ENCODE data around the gene ARMC9.

GRCh38 chr2:231394211-231395141, 196.0 kb downstream of the ARMC9 start:
- TF ChIP-seq TAF1 (IDR thresholded peaks at IDR 0.05; ENCODE audit: borderline replicate concordance, insufficient read depth, low read length), result no peak
- TF ChIP-seq POLR2AphosphoS5 (IDR thresholded peaks at IDR 0.05; ENCODE audit: low read depth, low read length), result no peak
- no peak for TF ChIP-seq SIN3A (IDR thresholded peaks at IDR 0.05; ENCODE audit: borderline replicate concordance, insufficient read depth, low read length)

Measured in PFSK-1 (cell line).